ENCODE results near the gene ERFE. TPM values are rescaled to one million over a fixed set of nuclear protein-coding genes. Genes with fewer than 3 reads are reported as not detected.

ERFE gene
- total and polyA plus RNA-seq, 2 donors, result 0.38 to 0.96 TPM

Other genes with a start within 250 kb of the ERFE start
- gene UBE2F, start 192.0 kb upstream of the ERFE start, total RNA-seq, result 50.7 TPM
- gene UBE2F, start 192.0 kb upstream of the ERFE start, polyA plus RNA-seq, result 77.8 TPM
- gene SCLY, start 98.0 kb upstream of the ERFE start, total RNA-seq, result 17.4 TPM
- 10.4 TPM for gene SCLY, start 98.0 kb upstream of the ERFE start, polyA plus RNA-seq
- 0.66 TPM for gene ESPNL, start 58.6 kb upstream of the ERFE start, total RNA-seq
- 1.5 TPM for gene ESPNL, start 58.6 kb upstream of the ERFE start, polyA plus RNA-seq
- gene KLHL30, start 20.3 kb upstream of the ERFE start, total RNA-seq, result 0.05 TPM
- gene KLHL30, start 20.3 kb upstream of the ERFE start, polyA plus RNA-seq, result 0.41 TPM
- 22.3 TPM for gene ILKAP, start 44.7 kb downstream of the ERFE start, total RNA-seq
- 67.0 TPM for gene ILKAP, start 44.7 kb downstream of the ERFE start, polyA plus RNA-seq
- 16.1 TPM for gene HES6, start 81.1 kb downstream of the ERFE start, total RNA-seq
- gene HES6, start 81.1 kb downstream of the ERFE start, polyA plus RNA-seq, result 18.7 TPM
- gene PER2, start 129.6 kb downstream of the ERFE start, total RNA-seq, result 3.0 TPM
- 5.6 TPM for gene PER2, start 129.6 kb downstream of the ERFE start, polyA plus RNA-seq
- gene TRAF3IP1, start 161.5 kb downstream of the ERFE start, total RNA-seq, result 2.7 TPM
- 5.1 TPM for gene TRAF3IP1, start 161.5 kb downstream of the ERFE start, polyA plus RNA-seq